CD4-positive, alpha-beta T cell treated with Interleukin-1 beta for 1 hour (primary cell): Measurements from ENCODE around the gene RP2.

Experiments used
- DNase-seq, 2 donors: peaks; one replicate each; pipeline ENCODE4 v3.0.0-alpha.2; 2020 to 2022

The RP2 gene

GRCh38 chrX:46927718-46928117 lies 90.9 kb downstream of the RP2 start:
- no peak for DNase-seq

GRCh38 chrX:46929439-46930261 lies 92.8 kb downstream of the RP2 start:
- no peak for DNase-seq
